ENCODE results near the gene CRABP1. TPM values are rescaled to one million over a fixed set of nuclear protein-coding genes. Genes with fewer than 3 reads are reported as not detected.

CRABP1 gene
- total and polyA plus RNA-seq, 4 donors = not detected

- Histone ChIP-seq H3K4me3 (ENCODE audit: low read depth in 1 of 3, low read length in 3 of 3) (no peak overlapping the region), H3K9ac (ENCODE audit: low read depth in 1 of 2, low read length in 2 of 2) (no peak overlapping the region), H3K27me3 (ENCODE audit: control insufficient read depth in 4 of 4, insufficient read depth in 4 of 4, low read length in 3 of 4) (no peaks in the 10 kb centered on the region), H3K4me1 (ENCODE audit: control insufficient read depth in 4 of 4, insufficient read depth in 4 of 4, low read length in 3 of 4) (no peaks in the 10 kb centered on the region), H3K27ac (ENCODE audit: low read depth in 1 of 2, low read length in 2 of 2) (no peak overlapping the region), H3K36me3 (ENCODE audit: control insufficient read depth in 4 of 4, insufficient read depth in 3 of 4, low read depth in 1 of 4, low read length in 3 of 4) (no peaks in the 10 kb centered on the region), H3K9me3 (ENCODE audit: control insufficient read depth in 4 of 4, low read length in 3 of 4) (no peaks in the 10 kb centered on the region)
- no peak for TF ChIP-seq ATF3 (IDR thresholded peaks at IDR 0.05)
- no peak for TF ChIP-seq JUND (IDR thresholded peaks at IDR 0.05)
- TF ChIP-seq TAF1 (conservative IDR thresholded peaks at IDR 0.05) = no peak
- TF ChIP-seq GABPA (IDR thresholded peaks at IDR 0.05 in 1 of 2, conservative IDR thresholded peaks at IDR 0.05 in 1 of 2) = no peak
- TF ChIP-seq ZBTB33 (IDR thresholded peaks at IDR 0.05) = no peak
- no peak for TF ChIP-seq HNF4G (IDR thresholded peaks at IDR 0.05)
- no peak for TF ChIP-seq NR2F2 (IDR thresholded peaks at IDR 0.05)
- TF ChIP-seq EGR1 (IDR thresholded peaks at IDR 0.05; ENCODE audit: low read depth in 2 of 2) = no peak
- no peak for TF ChIP-seq SP1 (IDR thresholded peaks at IDR 0.05)
- TF ChIP-seq YY1 (IDR thresholded peaks at IDR 0.05) = no peak
- TF ChIP-seq MAX (IDR thresholded peaks at IDR 0.05) = no peak
- no peak for TF ChIP-seq FOXA2 (IDR thresholded peaks at IDR 0.05)
- no peak for TF ChIP-seq RXRA (IDR thresholded peaks at IDR 0.05)
- TF ChIP-seq RAD21 (IDR thresholded peaks at IDR 0.05) = no peak
- no peak for TF ChIP-seq FOXA1 (IDR thresholded peaks at IDR 0.05)
- no peak for TF ChIP-seq CTCF (IDR thresholded peaks at IDR 0.05; ENCODE audit: low read depth, low read length, missing input control)
- no peak for TF ChIP-seq REST (IDR thresholded peaks at IDR 0.05)
- 93% methylated on average over 5 of the region's 5 CpGs for WGBS
- DNase-seq (ENCODE audit: low spot score) = no peak
Measured at GRCh38 chr15:78324144-78324543, 16.0 kb upstream of the CRABP1 start.
